CD4-positive, alpha-beta T cell treated with Interleukin-6 at 100 ng/mL for 8 hours (primary cell): Measurements from ENCODE around the gene WDFY4.

Source experiments
- DNase-seq: peaks from one replicate; pipeline ENCODE4 v3.0.0-alpha.2; 2020; ENCODE audit warnings: mixed read lengths, low spot score

Gene WDFY4

GRCh38 chr10:48690791-48691660, 6.4 kb downstream of the WDFY4 start:
- DNase-seq, result no peak

- DNase-seq, result no peak
Observed at GRCh38 chr10:48691812-48692528, 7.3 kb downstream of the WDFY4 start.

- no peak for DNase-seq
Observed at GRCh38 chr10:48692748-48693147, 8.1 kb downstream of the WDFY4 start.

GRCh38 chr10:48693206-48693605, 8.5 kb downstream of the WDFY4 start:
- DNase-seq, result no peak

GRCh38 chr10:48694371-48695030, 9.8 kb downstream of the WDFY4 start:
- no peak for DNase-seq

- no peak for DNase-seq
Observed at GRCh38 chr10:48695636-48696534, 11.2 kb downstream of the WDFY4 start.

GRCh38 chr10:48696535-48696873, 11.8 kb downstream of the WDFY4 start:
- DNase-seq, result no peak

GRCh38 chr10:48697091-48697490, 12.4 kb downstream of the WDFY4 start:
- DNase-seq, result no peak

- DNase-seq, result no peak
Observed at GRCh38 chr10:48697821-48698764, 13.4 kb downstream of the WDFY4 start.

GRCh38 chr10:48699011-48699627, 14.4 kb downstream of the WDFY4 start:
- DNase-seq, result no peak

GRCh38 chr10:48700071-48700470, 15.4 kb downstream of the WDFY4 start:
- no peak for DNase-seq

- DNase-seq, result no peak
Observed at GRCh38 chr10:48700493-48700892, 15.8 kb downstream of the WDFY4 start.

GRCh38 chr10:48701139-48701901, 16.6 kb downstream of the WDFY4 start:
- no peak for DNase-seq

- DNase-seq, result no peak
Observed at GRCh38 chr10:48701941-48702340, 17.3 kb downstream of the WDFY4 start.

- no peak for DNase-seq
Observed at GRCh38 chr10:48703531-48704122, 19.0 kb downstream of the WDFY4 start.

- DNase-seq, result no peak
Observed at GRCh38 chr10:48704156-48704555, 19.5 kb downstream of the WDFY4 start.

GRCh38 chr10:48705401-48705938, 20.8 kb downstream of the WDFY4 start:
- DNase-seq, result no peak

GRCh38 chr10:48707472-48707871, 22.8 kb downstream of the WDFY4 start:
- no peak for DNase-seq

- DNase-seq, result no peak
Observed at GRCh38 chr10:48708144-48708543, 23.5 kb downstream of the WDFY4 start.
